Endothelial cell of umbilical vein (primary cell): Measurements from ENCODE around the gene INTS4. TPM values are rescaled to one million over a fixed set of nuclear protein-coding genes. Genes with fewer than 3 reads are reported as not detected.
"Not testable (repeated sequence)": the region's sequence is repeated elsewhere in the genome, so short reads cannot be mapped to it uniquely, and the experiment has no call there.

Source experiments
- BruUV-seq: library from RNA; stranded (reverse); fragments of 400-500 nt; replicated peaks from 2 replicates; lab custom pipeline; 2021; lab: Mats Ljungman, UMichigan
- CTCF ChIA-PET: fragments of 300-600, 350-600 bp; sonication (Branson Sonifier 250); formaldehyde crosslinking; loops from one replicate; lab custom pipeline; 2021; ENCODE audit warnings: antibody characterized with exemption, inconsistent platforms; lab: Charles Lee
- POLR2A ChIA-PET: fragments of 300-600, 350-600 bp; sonication (Branson Sonifier 250); formaldehyde crosslinking; loops from one replicate; lab custom pipeline; 2021; ENCODE audit warnings: antibody characterized with exemption, inconsistent platforms; lab: Charles Lee
- DNase-seq: peaks from one replicate; pipeline ENCODE4 v3.0.0-alpha.2; 2011; ENCODE audit warnings: low read depth, low spot score
- FAIRE-seq: peaks from 2 replicates; lab custom pipeline; 2011; peaks lifted over from hg19 to GRCh38; lab: Jason Lieb, UNC
- H2AFZ ChIP-seq: 2 replicates; pipeline ENCODE4 v1.6.0; 2012; ENCODE audit warnings: low read depth, low read length, control low read depth, inconsistent platforms
- H3K27ac ChIP-seq: 2 replicates; pipeline ENCODE4 v1.5.1; 2011; ENCODE audit warnings: low read depth, mild to moderate bottlenecking, control low read depth, low read length, moderate library complexity; ENCODE audit not compliant: insufficient read depth
- H3K27me3 ChIP-seq, 2 experiments: 2 replicates each; pipeline versions ENCODE4 v1.6.0 to v1.6.1; 2011; ENCODE audit warnings: low read length in 2 of 2, mixed read lengths in 1 of 2; ENCODE audit not compliant: control insufficient read depth in 2 of 2, insufficient read depth in 2 of 2
- H3K36me3 ChIP-seq, 2 experiments: 2 replicates in 1 of 2; 3 replicates in 1 of 2; pipeline ENCODE4 v1.5.1; 2011; ENCODE audit warnings: low read length in 2 of 2, mild to moderate bottlenecking in 1 of 2, moderate library complexity in 1 of 2; ENCODE audit not compliant: control insufficient read depth in 2 of 2, insufficient read depth in 2 of 2; ENCODE audit errors: extremely low read depth in 1 of 2
- H3K4me1 ChIP-seq: 3 replicates; pipeline ENCODE4 v1.5.1; 2011; ENCODE audit warnings: mild to moderate bottlenecking, low read length; ENCODE audit not compliant: control insufficient read depth, insufficient read depth; ENCODE audit errors: extremely low read depth
- H3K4me2 ChIP-seq: 2 replicates; pipeline ENCODE4 v1.6.1; 2011; ENCODE audit warnings: low read length, control low read depth, mixed read lengths; ENCODE audit not compliant: insufficient read depth
- H3K4me3 ChIP-seq, 3 experiments: fragments of 200-600 bp in 1 of 3; sonication (generic), shearing (Covaris generic) in 1 of 3; replicated peaks in 1 of 3; 2 replicates each; pipeline ENCODE4 v1.5.1; 2011 to 2016; ENCODE audit warnings: control low read depth in 3 of 3, low read length in 3 of 3, mild to moderate bottlenecking in 2 of 3, inconsistent platforms in 1 of 3, low read depth in 1 of 3, moderate library complexity in 1 of 3; ENCODE audit not compliant: insufficient read depth in 1 of 3
- H3K79me2 ChIP-seq: 2 replicates; pipeline ENCODE4 v1.6.0; 2012; ENCODE audit warnings: low read length, inconsistent platforms; ENCODE audit not compliant: control insufficient read depth, insufficient read depth
- H3K9ac ChIP-seq: replicated peaks from 2 replicates; pipeline ENCODE3; 2011; ENCODE audit warnings: low read length, control low read depth; ENCODE audit not compliant: insufficient read depth; ENCODE audit errors: extremely low read depth
- H3K9me1 ChIP-seq: replicated peaks from 3 replicates; pipeline ENCODE4 v1.6.0; 2011; ENCODE audit warnings: mild to moderate bottlenecking, low read length; ENCODE audit not compliant: control insufficient read depth, insufficient read depth; ENCODE audit errors: extremely low read depth
- H3K9me3 ChIP-seq: replicated peaks from 2 replicates; pipeline ENCODE4 v1.5.1; 2012; ENCODE audit warnings: low read length, inconsistent platforms; ENCODE audit not compliant: control insufficient read depth, insufficient read depth
- H4K20me1 ChIP-seq: replicated peaks from 2 replicates; pipeline ENCODE3; 2011; ENCODE audit warnings: mild to moderate bottlenecking, low read length; ENCODE audit not compliant: control insufficient read depth, insufficient read depth; ENCODE audit errors: extremely low read depth
- CTCF ChIP-seq, 2 donors: IDR thresholded peaks; 1 replicate in 1 of 2; 2 replicates in 1 of 2; pipeline ENCODE4 v1.5.1; 2011; ENCODE audit warnings: low read length in 2 of 2, mild to moderate bottlenecking in 2 of 2, moderate library complexity in 2 of 2, control low read depth in 1 of 2, inconsistent platforms in 1 of 2, low read depth in 1 of 2; ENCODE audit not compliant: insufficient read depth in 1 of 2; ENCODE audit errors: extremely low read depth in 1 of 2
- EZH2 ChIP-seq: IDR thresholded peaks from 2 replicates; pipeline ENCODE4 v1.6.1; 2012; ENCODE audit warnings: borderline replicate concordance, low read depth, mild to moderate bottlenecking, moderate library complexity, low read length, inconsistent platforms; ENCODE audit not compliant: severe bottlenecking
- FOS ChIP-seq: IDR thresholded peaks from 2 replicates; pipeline ENCODE4 v1.6.1; 2011; ENCODE audit warnings: mild to moderate bottlenecking, low read length, moderate library complexity, borderline replicate concordance; ENCODE audit not compliant: insufficient read depth
- GATA2 ChIP-seq: IDR thresholded peaks from 2 replicates; pipeline ENCODE4 v1.7.0; 2011; ENCODE audit warnings: low read depth, mild to moderate bottlenecking, moderate library complexity, mixed read lengths, low read length; ENCODE audit not compliant: insufficient read length, insufficient read depth
- JUN ChIP-seq: IDR thresholded peaks from 2 replicates; pipeline ENCODE4 v1.6.1; 2011; ENCODE audit warnings: borderline replicate concordance, low read depth; ENCODE audit not compliant: insufficient read length, insufficient read depth
- MYC ChIP-seq: IDR thresholded peaks from one replicate; pipeline ENCODE4 v1.6.1; 2011; ENCODE audit warnings: mild to moderate bottlenecking, low read depth, low read length
- POLR2A ChIP-seq: IDR thresholded peaks from 2 replicates; pipeline ENCODE4 v1.6.1; 2012; ENCODE audit warnings: low read depth, mild to moderate bottlenecking, control low read depth, low read length
- POLR2AphosphoS5 ChIP-seq: IDR thresholded peaks from 2 replicates; pipeline ENCODE4 v1.6.1; 2012; ENCODE audit warnings: low read depth, mild to moderate bottlenecking, control low read depth, low read length, moderate library complexity; ENCODE audit not compliant: insufficient read depth
- dilution Hi-C: fragments of 300-500 bp; cut with MboI; formaldehyde crosslinking; loops from one replicate; pipeline ENCODE4 v1.15.0; 2019; ENCODE audit warnings: low sequenced_read_pairs; ENCODE audit not compliant: extremely low pct_ligation_motif_present
- intact Hi-C: fragments of 100-400 bp; cut with micrococcal nuclease; formaldehyde crosslinking; loops from one replicate; pipeline ENCODE4 v1.10.0; 2022
- polyA plus RNA-seq, 4 experiments: library from polyadenylated mRNA; depleted of rRNA in 3 of 4; stranded (reverse) in 3 of 4; unstranded in 1 of 4; fragments of >200 nt; gene quantifications; 2 replicates each; pipeline versions ENCODE4 v1.2.1 to v1.2.3, GENCODE V29; 2011 to 2012; ENCODE audit warnings: missing spikeins in 1 of 4
- total RNA-seq: library from RNA; stranded (reverse); gene quantifications from 2 replicates; pipeline ENCODE4 v1.2.3, GENCODE V29; 2021
- TF ChIP-seq, protein P1 (sequence below): IDR thresholded peaks from 2 replicates; pipeline ENCODE4 v1.6.1; 2011; ENCODE audit not compliant: insufficient read depth, insufficient read length

INTS4 gene
- total and polyA plus RNA-seq, 2 donors (not counting 3 experiments of a cell fraction or from before 2014, with no cell fraction given), result 29.2 to 37.8 TPM

DNA sequence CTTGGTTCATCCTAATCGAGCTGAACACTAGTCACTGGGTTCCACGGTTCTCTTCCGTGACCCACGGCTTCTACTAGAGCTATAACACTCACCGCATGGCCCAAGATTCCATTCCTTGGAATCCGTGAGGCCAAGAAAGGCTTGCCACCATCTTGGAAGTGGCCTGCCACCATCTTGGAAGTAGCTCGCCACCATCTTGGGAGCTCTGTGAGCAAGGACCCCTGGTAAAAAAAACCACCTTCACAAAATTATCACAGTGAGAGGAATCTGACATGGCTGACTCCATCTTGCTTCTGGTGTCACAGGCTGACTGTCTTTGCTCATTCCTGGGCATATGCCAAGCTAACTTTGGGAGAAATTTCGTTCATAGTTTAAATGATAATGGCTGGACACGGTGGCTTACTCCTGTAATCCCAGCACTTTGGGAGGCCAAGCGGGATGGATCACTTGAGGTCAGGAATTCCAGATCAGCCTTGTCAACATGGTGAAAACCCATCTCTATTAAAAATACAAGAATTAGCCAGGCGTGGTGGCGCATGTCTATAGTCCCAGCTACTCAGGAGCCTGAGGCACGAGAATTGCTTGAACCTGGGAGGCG is 47.5 kb upstream of the INTS4 start:
- TF ChIP-seq GATA2, result no peak
- TF ChIP-seq POLR2A, result no peak
- no peak for TF ChIP-seq POLR2AphosphoS5
- TF ChIP-seq, protein P1, sequence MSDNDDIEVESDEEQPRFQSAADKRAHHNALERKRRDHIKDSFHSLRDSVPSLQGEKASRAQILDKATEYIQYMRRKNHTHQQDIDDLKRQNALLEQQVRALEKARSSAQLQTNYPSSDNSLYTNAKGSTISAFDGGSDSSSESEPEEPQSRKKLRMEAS, result no peak
- TF ChIP-seq JUN, result no peak
- TF ChIP-seq FOS, result no peak
- TF ChIP-seq EZH2, result no peak
- no peak for TF ChIP-seq MYC
- TF ChIP-seq CTCF (IDR thresholded peaks at IDR 0.05; ENCODE audit: extremely low read depth in 1 of 2, insufficient read depth in 1 of 2, low read depth in 1 of 2, low read length in 2 of 2), result no peak
- no peak overlapping the region for H3K27ac ChIP-seq
- H3K9me3 ChIP-seq, result no peaks in the 10 kb centered on the region
- H3K4me3 ChIP-seq, result no peak overlapping the region
- no peak overlapping the region for H2AFZ ChIP-seq
- dilution Hi-C loops (no loop called here), intact Hi-C loops (no loop called here)
- H3K4me2 ChIP-seq, result no peak overlapping the region
- no peaks in the 10 kb centered on the region for H3K36me3 ChIP-seq
- no TSS peak for BruUV-seq
- DNase-seq (no peak), FAIRE-seq (no peak)
- POLR2A ChIA-PET, result no interaction called here
- H4K20me1 ChIP-seq, result no peaks in the 10 kb centered on the region
- no peak overlapping the region for H3K9ac ChIP-seq
- no peaks in the 10 kb centered on the region for H3K79me2 ChIP-seq
- H3K4me1 ChIP-seq, result peaks cover 26% of the 10 kb centered on the region
- H3K9me1 ChIP-seq, result no peaks in the 10 kb centered on the region
- no peaks in the 10 kb centered on the region for H3K27me3 ChIP-seq
- CTCF ChIA-PET, result interaction anchor here (4.9 kb wide), 1 partner anchor 10 kb away, joined by 34 read pairs; no protein-coding TSS in a partner anchor

GRCh38 chr11:78041380-78041719 is 46.9 kb upstream of the INTS4 start:
- not testable (repeated sequence) for FAIRE-seq

More at GRCh38 chr11:78041380-78041719, 46.9 kb upstream of the INTS4 start:
- H3K9ac ChIP-seq, H3K36me3 ChIP-seq, H3K9me1 ChIP-seq, H3K79me2 ChIP-seq, H3K9me3 ChIP-seq, dilution Hi-C loops, H2AFZ ChIP-seq, H3K27me3 ChIP-seq, intact Hi-C loops, H3K4me2 ChIP-seq, BruUV-seq, DNase-seq, H3K27ac ChIP-seq, H3K4me3 ChIP-seq, H4K20me1 ChIP-seq: not testable (repeated sequence)
- ChIA-PET CTCF (interaction anchor here (1.3 kb wide), 1 partner anchor 279 kb away, joined by 3 read pairs; no protein-coding TSS in a partner anchor), POLR2A (interaction anchor here (0.6 kb wide), 1 partner anchor 47 kb away, joined by 4 read pairs; the partner anchor contains the start of gene INTS4)
- H3K4me1 ChIP-seq, result peaks cover 26% of the 10 kb centered on the region
